Measurements from ENCODE around the gene SAMD4B. TPM values are rescaled to one million over a fixed set of nuclear protein-coding genes. Genes with fewer than 3 reads are reported as not detected.
"Not testable (repeated sequence)": the region's sequence is repeated elsewhere in the genome, so short reads cannot be mapped to it uniquely, and the experiment has no call there.

SAMD4B gene
- total RNA-seq, 1 experiment from 2014 or later = 135 TPM

DNA sequence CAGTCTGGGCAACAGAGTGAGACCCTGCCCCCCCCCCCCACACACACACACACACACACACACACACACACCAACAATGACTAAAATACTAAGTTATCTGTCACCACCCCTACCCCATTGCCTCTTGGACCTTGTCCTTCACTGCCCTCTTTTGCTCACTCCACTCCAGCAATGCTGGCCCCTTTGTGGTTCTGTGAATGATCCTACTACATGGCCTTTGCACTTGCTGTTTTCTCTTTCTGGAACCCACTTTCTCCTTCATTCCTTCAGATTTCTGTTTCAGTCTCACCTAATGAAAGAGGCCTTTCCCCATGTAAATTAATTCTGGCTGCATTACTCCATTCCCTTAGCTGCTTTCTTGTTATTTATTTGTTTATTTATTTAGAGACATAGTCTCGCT, 2.5 kb upstream of the SAMD4B start:
- Mint-ChIP-seq H3K4me3 (peak overlapping the region; percentile 14 to 55; a peak in 2 of 5 replicates), H3K36me3 (ENCODE audit: insufficient read depth in 1 of 3, low read depth in 3 of 3) (peaks cover 2 to 8% (median 6%) of the 10 kb centered on the region in 3 experiments; a peak in 5 of 7 replicates), H3K9me3 (no peaks in the 10 kb centered on the region; a peak in 1 of 5 replicates), H3K27me3 (ENCODE audit: low read depth) (peaks cover 28% of the 10 kb centered on the region), H3K4me1 (peaks cover 27 to 32% of the 10 kb centered on the region in 2 experiments), H3K27ac (no peak overlapping the region)
- H3K79me1 ChIP-seq (ENCODE audit: insufficient read depth, low read depth, low read length, poor library complexity, severe bottlenecking) = peaks cover 4% of the 10 kb centered on the region
- no peak overlapping the region for H3K9ac ChIP-seq (ENCODE audit: extremely low read depth, insufficient read length, low read length)
- no peak overlapping the region for H2BK15ac ChIP-seq (ENCODE audit: low read depth, low read length)
- peaks cover 14% of the 10 kb centered on the region for H3K23me2 ChIP-seq (ENCODE audit: insufficient read length, low read depth, low read length, poor library complexity, severe bottlenecking)
- H3K18ac ChIP-seq (ENCODE audit: insufficient read length, low read depth, low read length) = no peak overlapping the region
- no peaks in the 10 kb centered on the region for H3K4me1 ChIP-seq (ENCODE audit: insufficient read depth, low read length)
- no peak overlapping the region for H3T11ph ChIP-seq (ENCODE audit: low read length)
- no peaks in the 10 kb centered on the region; the same call in 1 of the 2 replicates for H3K79me2 ChIP-seq (ENCODE audit: insufficient read depth, low read length)
- H3K27me3 ChIP-seq (ENCODE audit: insufficient read depth, low read length) = no peaks in the 10 kb centered on the region
- no peak overlapping the region for H3K14ac ChIP-seq (ENCODE audit: insufficient read depth, low read length)
- no peak overlapping the region for H4K5ac ChIP-seq (ENCODE audit: insufficient read length, low read depth, low read length)
- H3K56ac ChIP-seq (ENCODE audit: insufficient read length, low read depth, low read length) = no peak overlapping the region
- no peak overlapping the region for H2AFZ ChIP-seq (ENCODE audit: low read length)
- H3K4me2 ChIP-seq (ENCODE audit: insufficient read depth, insufficient read length, low read length) = no peak overlapping the region
- H2BK5ac ChIP-seq (ENCODE audit: insufficient read length, low read length) = no peak overlapping the region
- WGBS (ENCODE audit: extremely low coverage, insufficient read length, low lambda C conversion rate) = no CpG with 5 or more reads among the region's 1 CpG
- H2AK5ac ChIP-seq (ENCODE audit: insufficient read length, low read length) = no peak overlapping the region
- H3K27ac ChIP-seq (ENCODE audit: insufficient read length, low read depth, low read length) = no peak overlapping the region
- H4K20me1 ChIP-seq (ENCODE audit: control insufficient read depth, insufficient read depth, insufficient read length) = no peaks in the 10 kb centered on the region
- no peak overlapping the region for H4K8ac ChIP-seq (replicated peaks; ENCODE audit: insufficient read length, low read depth, low read length)
- H2BK20ac ChIP-seq (ENCODE audit: low read depth, low read length, poor library complexity, severe bottlenecking) = no peak overlapping the region
- TF ChIP-seq, protein P1, sequence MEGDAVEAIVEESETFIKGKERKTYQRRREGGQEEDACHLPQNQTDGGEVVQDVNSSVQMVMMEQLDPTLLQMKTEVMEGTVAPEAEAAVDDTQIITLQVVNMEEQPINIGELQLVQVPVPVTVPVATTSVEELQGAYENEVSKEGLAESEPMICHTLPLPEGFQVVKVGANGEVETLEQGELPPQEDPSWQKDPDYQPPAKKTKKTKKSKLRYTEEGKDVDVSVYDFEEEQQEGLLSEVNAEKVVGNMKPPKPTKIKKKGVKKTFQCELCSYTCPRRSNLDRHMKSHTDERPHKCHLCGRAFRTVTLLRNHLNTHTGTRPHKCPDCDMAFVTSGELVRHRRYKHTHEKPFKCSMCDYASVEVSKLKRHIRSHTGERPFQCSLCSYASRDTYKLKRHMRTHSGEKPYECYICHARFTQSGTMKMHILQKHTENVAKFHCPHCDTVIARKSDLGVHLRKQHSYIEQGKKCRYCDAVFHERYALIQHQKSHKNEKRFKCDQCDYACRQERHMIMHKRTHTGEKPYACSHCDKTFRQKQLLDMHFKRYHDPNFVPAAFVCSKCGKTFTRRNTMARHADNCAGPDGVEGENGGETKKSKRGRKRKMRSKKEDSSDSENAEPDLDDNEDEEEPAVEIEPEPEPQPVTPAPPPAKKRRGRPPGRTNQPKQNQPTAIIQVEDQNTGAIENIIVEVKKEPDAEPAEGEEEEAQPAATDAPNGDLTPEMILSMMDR (conservative IDR thresholded peaks at IDR 0.05) = no peak
- no peak for DNase-seq
- no peak overlapping the region for H2BK120ac ChIP-seq (ENCODE audit: low read depth, low read length, poor library complexity, severe bottlenecking)
- H2BK12ac ChIP-seq (ENCODE audit: insufficient read length, low read depth, low read length) = no peak overlapping the region
- no peak overlapping the region for H4K91ac ChIP-seq (ENCODE audit: insufficient read length, low read depth, low read length)
- H3K23ac ChIP-seq (ENCODE audit: insufficient read length, low read depth, low read length) = no peak overlapping the region
- no peaks in the 10 kb centered on the region for H3K9me3 ChIP-seq (ENCODE audit: control insufficient read depth, low read depth, low read length)
- H3K4ac ChIP-seq (ENCODE audit: low read depth, low read length) = no peak overlapping the region

DNA sequence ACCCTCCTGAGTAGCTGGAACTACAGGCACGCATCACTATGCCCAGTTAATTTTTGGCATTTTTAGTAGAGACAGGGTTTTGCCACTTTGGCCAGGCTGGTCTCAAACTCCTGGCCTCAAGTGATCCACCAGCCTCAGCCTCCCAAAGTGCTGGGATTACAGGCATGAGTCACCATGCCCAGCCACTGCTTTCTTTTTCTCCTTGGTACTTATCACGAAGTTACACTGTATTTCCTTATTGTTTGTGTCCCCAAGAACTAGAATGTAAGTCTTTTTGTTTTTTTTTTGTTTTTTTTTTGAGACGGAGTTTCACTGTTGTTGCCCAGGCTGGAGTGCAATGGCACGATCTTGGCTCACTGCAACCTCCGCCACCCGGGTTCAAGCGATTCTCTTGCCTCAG, 2.1 kb upstream of the SAMD4B start:
- not testable (repeated sequence) for H2BK12ac ChIP-seq (ENCODE audit: insufficient read length, low read depth, low read length); H3K18ac ChIP-seq (ENCODE audit: insufficient read length, low read depth, low read length); H2BK120ac ChIP-seq (ENCODE audit: low read depth, low read length, poor library complexity, severe bottlenecking); H3K27me3 ChIP-seq (ENCODE audit: insufficient read depth, low read length); H4K5ac ChIP-seq (ENCODE audit: insufficient read length, low read depth, low read length); H3K23ac ChIP-seq (ENCODE audit: insufficient read length, low read depth, low read length); H4K8ac ChIP-seq (replicated peaks; ENCODE audit: insufficient read length, low read depth, low read length); DNase-seq; H4K91ac ChIP-seq (ENCODE audit: insufficient read length, low read depth, low read length); H2BK5ac ChIP-seq (ENCODE audit: insufficient read length, low read length); H3K4me2 ChIP-seq (ENCODE audit: insufficient read depth, insufficient read length, low read length); H3K27ac Mint-ChIP-seq; H3K56ac ChIP-seq (ENCODE audit: insufficient read length, low read depth, low read length); H2AK5ac ChIP-seq (ENCODE audit: insufficient read length, low read length); H3K9me3 ChIP-seq (ENCODE audit: control insufficient read depth, low read depth, low read length); H4K20me1 ChIP-seq (ENCODE audit: control insufficient read depth, insufficient read depth, insufficient read length); H3K79me2 ChIP-seq (ENCODE audit: insufficient read depth, low read length); H3T11ph ChIP-seq (ENCODE audit: low read length); H3K79me1 ChIP-seq (ENCODE audit: insufficient read depth, low read depth, low read length, poor library complexity, severe bottlenecking); H3K27ac ChIP-seq (ENCODE audit: insufficient read length, low read depth, low read length); H3K9ac ChIP-seq (ENCODE audit: extremely low read depth, insufficient read length, low read length); H3K4me1 ChIP-seq (ENCODE audit: insufficient read depth, low read length); H2BK20ac ChIP-seq (ENCODE audit: low read depth, low read length, poor library complexity, severe bottlenecking); H2AFZ ChIP-seq (ENCODE audit: low read length); H2BK15ac ChIP-seq (ENCODE audit: low read depth, low read length); H3K9me3 Mint-ChIP-seq; H3K4ac ChIP-seq (ENCODE audit: low read depth, low read length); H3K14ac ChIP-seq (ENCODE audit: insufficient read depth, low read length)
- H3K4me3 Mint-ChIP-seq = peak overlapping the region; percentile 14 to 55; a peak in 2 of 5 replicates
- H3K23me2 ChIP-seq (ENCODE audit: insufficient read length, low read depth, low read length, poor library complexity, severe bottlenecking) = peaks cover 14% of the 10 kb centered on the region
- WGBS (ENCODE audit: extremely low coverage, insufficient read length, low lambda C conversion rate) = no CpG with 5 or more reads among the region's 7 CpGs
- H3K27me3 Mint-ChIP-seq (ENCODE audit: low read depth) = peaks cover 24% of the 10 kb centered on the region
- H3K36me3 Mint-ChIP-seq (ENCODE audit: insufficient read depth in 1 of 3, low read depth in 3 of 3) = peaks cover 2 to 11% (median 6%) of the 10 kb centered on the region in 3 experiments; a peak in 6 of 7 replicates
- peaks cover 27 to 32% of the 10 kb centered on the region in 2 experiments for H3K4me1 Mint-ChIP-seq
